Mononuclear cell (primary cell): ENCODE data around the gene AP2A2. TPM values are rescaled to one million over a fixed set of nuclear protein-coding genes. Genes with fewer than 3 reads are reported as not detected.

Source experiments
- H3K27me3 ChIP-seq: 2 replicates; pipeline ENCODE4 v1.6.0; 2011; ENCODE audit warnings: low read length, control low read depth; ENCODE audit not compliant: insufficient read depth
- H3K4me1 ChIP-seq: 2 replicates; pipeline ENCODE4 v1.5.1; 2011; ENCODE audit warnings: mild to moderate bottlenecking, low read length, control low read depth; ENCODE audit not compliant: insufficient read depth
- H3K4me3 ChIP-seq: 2 replicates; pipeline ENCODE4 v1.5.1; 2011; ENCODE audit warnings: mild to moderate bottlenecking, low read length, moderate library complexity
- H3K9me3 ChIP-seq: 2 replicates; pipeline ENCODE4 v1.5.1; 2011; ENCODE audit warnings: low read depth, mild to moderate bottlenecking, control low read depth, low read length
- total RNA-seq: library from RNA; depleted of rRNA; stranded (reverse); fragments of >200 nt; gene quantifications from one replicate; pipeline ENCODE4 v1.2.3, GENCODE V29; 2012

The AP2A2 gene
- total RNA-seq, 1 donor = 40.0 TPM

DNA sequence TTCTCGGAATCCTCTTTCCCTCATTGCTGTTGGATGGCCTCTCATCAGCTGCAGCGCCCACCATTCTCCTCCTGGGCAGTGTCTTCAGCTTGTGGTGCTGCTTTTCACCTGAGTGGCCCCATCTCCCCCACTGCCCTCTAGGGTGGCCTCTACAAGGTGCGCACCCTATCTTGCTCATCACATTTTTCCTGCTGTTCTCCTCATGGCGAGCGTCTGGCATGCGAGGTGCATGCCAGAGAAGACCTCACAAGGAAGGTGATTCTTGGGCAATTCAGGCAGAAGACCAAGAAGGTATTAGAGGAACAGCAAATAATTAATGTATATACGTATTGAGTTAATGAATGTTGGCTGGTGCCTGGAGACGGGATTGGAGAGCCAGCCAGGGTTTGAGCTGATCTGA, 3.1 kb downstream of the AP2A2 start:
- peaks cover 61% of the 10 kb centered on the region for H3K4me1 ChIP-seq
- H3K4me3 ChIP-seq = no peak overlapping the region
- H3K27me3 ChIP-seq = no peaks in the 10 kb centered on the region

GRCh38 chr11:929405-929804, 3.7 kb downstream of the AP2A2 start:
- Histone ChIP-seq H3K27me3 (no peaks in the 10 kb centered on the region), H3K4me3 (no peak overlapping the region), H3K4me1 (peaks cover 63% of the 10 kb centered on the region), H3K9me3 (no peaks in the 10 kb centered on the region)

More for the DNA sequence above, 3.1 kb downstream of the AP2A2 start:
- no peaks in the 10 kb centered on the region for H3K9me3 ChIP-seq

- Histone ChIP-seq H3K27me3 (no peaks in the 10 kb centered on the region), H3K9me3 (no peaks in the 10 kb centered on the region), H3K4me1 (peaks cover 59% of the 10 kb centered on the region), H3K4me3 (no peak overlapping the region)
These were observed 5.7 kb downstream of the AP2A2 start for GRCh38 chr11:931385-931784.

- Histone ChIP-seq H3K4me3 (no peak overlapping the region), H3K4me1 (peaks cover 53% of the 10 kb centered on the region), H3K9me3 (no peaks in the 10 kb centered on the region), H3K27me3 (no peaks in the 10 kb centered on the region)
These were observed 6.8 kb downstream of the AP2A2 start for GRCh38 chr11:932435-932834.

DNA sequence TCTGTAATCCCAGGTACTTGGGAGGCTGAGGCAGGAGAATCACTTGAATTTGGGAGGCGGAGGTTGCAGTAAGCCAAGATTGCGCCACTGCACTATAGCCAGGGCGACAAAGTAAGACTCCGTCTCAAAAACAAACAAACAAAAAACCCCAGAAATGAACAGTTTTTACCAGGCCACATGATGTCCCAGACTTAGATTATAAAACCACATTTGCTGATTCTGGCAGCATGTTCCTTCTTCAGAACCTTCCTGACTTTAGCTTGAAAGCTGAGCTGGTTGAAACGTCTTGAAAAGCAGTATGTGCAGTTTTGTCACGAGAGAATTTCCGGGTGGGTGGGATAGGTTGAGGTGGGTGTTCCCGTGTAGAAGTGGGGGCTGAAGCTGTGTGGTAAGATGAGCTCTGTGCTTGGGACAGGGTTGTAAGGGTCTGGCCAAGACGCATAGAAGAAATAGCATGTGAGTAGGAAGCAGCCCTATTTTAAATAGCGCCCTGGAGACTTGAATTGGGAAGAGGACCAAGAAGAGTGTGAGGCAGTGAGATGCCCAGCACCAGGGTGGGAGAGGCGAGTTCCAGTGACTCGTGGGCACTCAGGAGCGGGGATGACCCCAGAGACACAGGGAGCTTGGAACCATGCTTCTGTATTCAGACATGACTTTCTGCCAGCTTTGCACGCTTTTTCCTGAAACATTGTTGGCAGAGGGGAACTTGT, 7.6 kb downstream of the AP2A2 start:
- Histone ChIP-seq H3K4me1 (peaks cover 45% of the 10 kb centered on the region), H3K9me3 (no peaks in the 10 kb centered on the region), H3K4me3 (no peak overlapping the region), H3K27me3 (no peaks in the 10 kb centered on the region)

DNA sequence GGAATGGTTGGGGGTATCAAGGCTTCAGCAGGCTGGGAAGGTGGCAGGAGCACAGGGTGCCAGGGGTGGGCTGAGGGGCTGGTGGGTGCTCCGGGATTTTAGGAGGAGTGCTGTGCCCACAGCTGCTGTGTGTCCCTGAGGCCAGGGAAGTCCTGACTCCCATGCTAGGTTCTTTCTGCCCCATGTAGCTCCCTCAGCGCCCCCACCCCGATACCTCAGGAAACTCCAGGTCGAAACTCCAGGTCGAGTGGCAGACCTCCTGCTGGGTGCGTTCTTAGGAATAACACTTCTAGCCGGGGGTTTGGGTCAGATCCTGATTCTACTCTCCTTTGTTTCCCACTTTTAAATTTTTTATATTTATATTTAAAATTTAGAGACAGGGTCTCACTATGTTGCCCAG, 8.3 kb downstream of the AP2A2 start:
- Histone ChIP-seq H3K4me3 (no peak overlapping the region), H3K27me3 (no peaks in the 10 kb centered on the region), H3K4me1 (peaks cover 40% of the 10 kb centered on the region), H3K9me3 (no peaks in the 10 kb centered on the region)

DNA sequence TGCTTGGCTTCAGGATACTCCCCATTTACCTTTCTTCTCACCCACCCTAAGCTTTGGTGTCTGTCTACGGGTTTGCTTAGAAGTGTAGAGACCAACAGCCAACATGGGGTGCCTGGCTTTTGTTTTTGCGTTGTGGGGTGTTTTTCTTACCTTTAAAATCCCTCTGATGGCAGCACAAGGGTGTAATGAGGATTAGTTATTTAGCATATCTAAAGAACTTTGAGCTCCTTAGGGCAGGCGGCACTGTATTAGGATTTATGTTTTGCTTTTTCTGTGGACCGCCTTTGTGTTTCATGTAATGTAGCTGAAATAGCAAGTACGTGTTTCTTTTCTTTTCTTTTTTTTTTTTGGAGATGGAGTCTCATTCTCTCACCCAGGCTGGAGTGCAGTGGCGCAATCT, 8.9 kb downstream of the AP2A2 start:
- Histone ChIP-seq H3K27me3 (no peaks in the 10 kb centered on the region), H3K9me3 (no peaks in the 10 kb centered on the region), H3K4me3 (no peak overlapping the region), H3K4me1 (peaks cover 36% of the 10 kb centered on the region)

GRCh38 chr11:936199-936598, 10.5 kb downstream of the AP2A2 start:
- no peaks in the 10 kb centered on the region for H3K27me3 ChIP-seq
- H3K4me3 ChIP-seq = no peak overlapping the region
- no peaks in the 10 kb centered on the region for H3K9me3 ChIP-seq
- peaks cover 39% of the 10 kb centered on the region for H3K4me1 ChIP-seq

DNA sequence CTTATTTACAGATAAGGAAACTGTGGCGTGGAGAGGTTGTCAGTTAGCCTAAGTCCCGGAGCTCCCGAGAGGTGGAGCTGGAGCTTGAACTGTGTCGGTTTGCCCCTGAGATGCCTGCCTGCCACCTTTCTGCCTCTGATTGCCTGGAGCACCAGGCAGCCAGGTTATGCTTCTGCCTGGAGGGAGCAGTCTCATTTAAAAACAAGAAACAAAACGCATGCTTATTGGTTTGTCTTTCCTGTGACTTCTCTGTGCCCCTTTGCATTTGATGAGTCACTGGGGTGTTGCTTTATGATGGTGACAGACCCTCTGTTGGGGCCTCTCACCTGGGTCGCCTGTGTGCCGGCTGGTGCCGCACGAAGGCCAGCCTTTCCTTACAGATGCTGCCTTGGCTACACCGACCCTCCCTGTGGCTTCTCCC, 12.2 kb downstream of the AP2A2 start:
- Histone ChIP-seq H3K4me3 (no peak overlapping the region), H3K4me1 (peaks cover 22% of the 10 kb centered on the region), H3K27me3 (no peaks in the 10 kb centered on the region), H3K9me3 (no peaks in the 10 kb centered on the region)

- no peaks in the 10 kb centered on the region for H3K27me3 ChIP-seq
- no peaks in the 10 kb centered on the region for H3K9me3 ChIP-seq
- peaks cover 12% of the 10 kb centered on the region for H3K4me1 ChIP-seq
- no peak overlapping the region for H3K4me3 ChIP-seq
These were observed 14.9 kb downstream of the AP2A2 start for GRCh38 chr11:940496-941135.

DNA sequence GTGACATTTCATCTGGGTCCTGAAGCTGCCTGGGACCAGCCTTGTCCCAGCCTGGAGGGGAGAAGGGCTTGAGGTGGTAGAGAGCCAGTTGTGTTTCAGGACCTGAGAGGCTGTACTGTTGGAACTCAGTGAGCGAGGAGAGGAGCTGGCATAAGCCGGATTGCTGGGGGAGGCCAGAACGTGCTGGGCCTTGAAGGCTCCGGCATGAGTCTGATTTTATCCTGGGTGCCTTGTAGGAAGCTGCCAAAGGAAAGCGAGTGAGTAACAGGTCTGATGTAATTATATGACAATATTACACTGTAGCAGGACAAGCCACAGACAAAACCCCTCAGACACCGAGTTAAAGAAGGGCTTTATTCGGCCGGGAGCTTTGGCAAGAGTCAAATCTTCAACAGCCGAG, 17.2 kb downstream of the AP2A2 start:
- Histone ChIP-seq H3K9me3 (no peaks in the 10 kb centered on the region), H3K27me3 (no peaks in the 10 kb centered on the region), H3K4me3 (no peak overlapping the region), H3K4me1 (peaks cover 5% of the 10 kb centered on the region)

- Histone ChIP-seq H3K4me3 (no peak overlapping the region), H3K9me3 (no peaks in the 10 kb centered on the region), H3K4me1 (peaks cover 5% of the 10 kb centered on the region), H3K27me3 (no peaks in the 10 kb centered on the region)
These were observed 19.2 kb downstream of the AP2A2 start for GRCh38 chr11:944711-945470.

- H3K9me3 ChIP-seq = no peaks in the 10 kb centered on the region
- no peaks in the 10 kb centered on the region for H3K27me3 ChIP-seq
- peaks cover under 1% of the 10 kb centered on the region for H3K4me1 ChIP-seq
- H3K4me3 ChIP-seq = no peak overlapping the region
These were observed 20.3 kb downstream of the AP2A2 start for GRCh38 chr11:945986-946385.

- no peak overlapping the region for H3K4me3 ChIP-seq
- H3K27me3 ChIP-seq = no peaks in the 10 kb centered on the region
- H3K9me3 ChIP-seq = no peaks in the 10 kb centered on the region
- H3K4me1 ChIP-seq = no peaks in the 10 kb centered on the region
These were observed 22.1 kb downstream of the AP2A2 start for GRCh38 chr11:947744-948143.

GRCh38 chr11:951507-951906, 25.8 kb downstream of the AP2A2 start:
- Histone ChIP-seq H3K4me3 (no peak overlapping the region), H3K27me3 (no peaks in the 10 kb centered on the region), H3K4me1 (peaks cover 6% of the 10 kb centered on the region), H3K9me3 (no peaks in the 10 kb centered on the region)
